Gastrocnemius medialis (tissue), 4 donors: ENCODE results near the gene GUK1. TPM values are rescaled to one million over a fixed set of nuclear protein-coding genes. Genes with fewer than 3 reads are reported as not detected.

Source experiments
- ATAC-seq, 2 donors: fragments of 150-250 bp; one replicate each; pipeline ENCODE4 v1.9.1; 2016
- DNase-seq, 2 donors: peaks; one replicate each; pipeline ENCODE4 v3.0.0-alpha.2; 2019
- H3K27ac ChIP-seq, 4 donors: fragments of 200-600 bp; sonication (generic); 1 replicate in 1 of 4; 2 replicates in 3 of 4; pipeline ENCODE4 v1.5.1; 2016 to 2018; ENCODE audit warnings: mild to moderate bottlenecking in 2 of 4, moderate library complexity in 1 of 4
- H3K27me3 ChIP-seq, 3 donors: fragments of 200-600 bp; sonication (generic) in 2 of 3; 1 replicate in 1 of 3; 2 replicates in 2 of 3; pipeline versions ENCODE4 v1.5.1 to v1.6.0; 2016 to 2019; ENCODE audit warnings: mild to moderate bottlenecking in 1 of 3, moderate library complexity in 1 of 3
- H3K36me3 ChIP-seq, 2 donors: fragments of 200-600 bp; sonication (generic) in 1 of 2; one replicate each; pipeline ENCODE4 v1.5.1; 2017 to 2018
- H3K4me1 ChIP-seq, 2 donors: fragments of 200-600 bp; sonication (generic) in 1 of 2; one replicate each; pipeline ENCODE4 v1.5.1; 2016 to 2017; ENCODE audit warnings: mild to moderate bottlenecking in 2 of 2
- H3K4me3 ChIP-seq, 4 donors: fragments of 200-600 bp; sonication (generic) in 3 of 4; 1 replicate in 1 of 4; 2 replicates in 3 of 4; pipeline ENCODE4 v1.5.1; 2016 to 2019; ENCODE audit warnings: mild to moderate bottlenecking in 2 of 4
- H3K9me3 ChIP-seq, 3 donors: fragments of 200-600 bp; sonication (generic) in 2 of 3; 1 replicate in 1 of 3; 2 replicates in 2 of 3; pipeline ENCODE4 v1.5.1; 2016 to 2019
- CTCF ChIP-seq, 5 experiments: fragments of 450-650 bp in 3 of 5; fragments of 200-600 bp in 2 of 5; sonication (generic) in 2 of 5; IDR thresholded peaks in 4 of 5; conservative IDR thresholded peaks in 1 of 5; 1 replicate in 4 of 5; 2 replicates in 1 of 5; pipeline ENCODE4 v1.5.1; 2016 to 2019; ENCODE audit warnings: antibody characterized with exemption in 5 of 5, mild to moderate bottlenecking in 3 of 5, moderate library complexity in 3 of 5
- POLR2A ChIP-seq, 2 donors: fragments of 450-650 bp; IDR thresholded peaks; one replicate each; pipeline ENCODE4 v1.6.1; 2017; ENCODE audit warnings: antibody characterized with exemption in 2 of 2, mild to moderate bottlenecking in 2 of 2, moderate library complexity in 2 of 2
- in situ Hi-C, 4 donors: fragments of 200-750 bp; cut with MboI; loops; one replicate each; pipeline versions ENCODE4 v1.15.0 to v1.8.0; 2017; ENCODE audit warnings: low sequenced_read_pairs in 4 of 4
- intact Hi-C: fragments of 100-400 bp; cut with DNase I; formaldehyde crosslinking; loops from one replicate; pipeline ENCODE4 v1.15.1; 2023; ENCODE audit warnings: low total_unique reads
- total RNA-seq, 4 donors: library from RNA; depleted of rRNA; stranded (reverse); fragments of >200 nt; gene quantifications; one replicate each; pipeline versions ENCODE4 v1.1.0 to v1.2.3, GENCODE V29; 2016

Gene GUK1
- total RNA-seq, 4 donors from 2014 or later: 161 to 230 (median 183) TPM

- intact Hi-C loops: no loop called here
- Histone ChIP-seq H3K4me1 (peaks cover 5% of the 10 kb centered on the region in 2 donors), H3K36me3 (no peaks in the 10 kb centered on the region), H3K27ac (no peak overlapping the region), H3K27me3 (no peaks in the 10 kb centered on the region), H3K9me3 (no peaks in the 10 kb centered on the region), H3K4me3 (no peak overlapping the region)
- TF ChIP-seq CTCF (IDR thresholded peaks at IDR 0.05 in 4 of 5, conservative IDR thresholded peaks at IDR 0.05 in 1 of 5): no peak
- no peak for TF ChIP-seq POLR2A (IDR thresholded peaks at IDR 0.05)
- no peak for DNase-seq
- no peak for ATAC-seq
- in situ Hi-C loops: no loop called here
Measured at GRCh38 chr1:228114827-228115226, 25.3 kb upstream of the GUK1 start.

DNA sequence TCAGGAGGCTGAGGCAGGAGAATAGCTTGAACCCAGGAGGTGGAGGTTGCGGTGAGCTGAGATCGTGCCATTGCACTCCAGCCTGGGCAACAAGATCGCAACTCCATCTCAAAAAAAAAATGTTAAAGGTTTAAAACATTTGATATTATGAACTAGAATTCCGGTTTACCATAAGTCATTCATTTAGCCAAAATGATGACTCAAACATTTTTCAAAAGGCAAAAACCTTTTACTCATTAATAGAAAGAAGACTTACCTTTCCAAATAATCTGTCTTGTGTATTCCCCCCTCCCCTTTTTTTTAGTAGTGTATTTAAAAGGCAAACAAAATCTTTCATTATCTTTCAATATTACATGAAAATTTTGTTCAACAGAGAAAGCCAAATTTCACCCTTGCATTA is 22.7 kb upstream of the GUK1 start:
- no peak overlapping the region for H3K27ac ChIP-seq
- ATAC-seq (no peak), DNase-seq (no peak)
- H3K9me3 ChIP-seq: no peaks in the 10 kb centered on the region
- in situ Hi-C loops (no loop called here), intact Hi-C loops (no loop called here)
- no peak overlapping the region for H3K4me3 ChIP-seq
- H3K27me3 ChIP-seq: no peaks in the 10 kb centered on the region
- no peaks in the 10 kb centered on the region for H3K36me3 ChIP-seq
- TF ChIP-seq CTCF (IDR thresholded peaks at IDR 0.05 in 4 of 5, conservative IDR thresholded peaks at IDR 0.05 in 1 of 5): no peak
- no peak for TF ChIP-seq POLR2A (IDR thresholded peaks at IDR 0.05)
- H3K4me1 ChIP-seq: no peaks in the 10 kb centered on the region

DNA sequence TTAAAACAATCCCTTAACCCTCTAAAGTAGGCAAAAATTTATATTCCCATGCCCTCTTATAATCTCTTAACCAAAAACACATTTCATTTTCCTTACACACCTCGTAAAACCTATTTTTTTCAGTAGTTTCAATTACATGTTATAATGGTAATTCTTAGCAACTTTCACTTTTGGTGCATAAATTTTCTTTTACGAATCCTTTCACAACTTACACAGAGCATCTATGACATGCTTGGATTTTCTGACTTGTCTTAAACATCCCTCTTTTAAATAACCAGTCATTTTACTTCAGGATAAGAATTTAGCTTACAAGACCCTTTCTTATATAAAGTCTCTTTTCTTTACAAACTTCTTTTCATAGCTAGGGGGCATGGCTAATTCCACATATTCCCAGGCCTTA is 22.0 kb upstream of the GUK1 start:
- no peak overlapping the region for H3K4me3 ChIP-seq
- no peak for TF ChIP-seq POLR2A (IDR thresholded peaks at IDR 0.05)
- no peak for TF ChIP-seq CTCF (IDR thresholded peaks at IDR 0.05 in 4 of 5, conservative IDR thresholded peaks at IDR 0.05 in 1 of 5)
- H3K27me3 ChIP-seq: no peaks in the 10 kb centered on the region
- no peak for DNase-seq
- no peaks in the 10 kb centered on the region for H3K36me3 ChIP-seq
- in situ Hi-C loops: no loop called here
- no peaks in the 10 kb centered on the region for H3K9me3 ChIP-seq
- no peaks in the 10 kb centered on the region for H3K4me1 ChIP-seq
- ATAC-seq: no peak
- intact Hi-C loops: no loop called here
- no peak overlapping the region for H3K27ac ChIP-seq

- H3K9me3 ChIP-seq: no peaks in the 10 kb centered on the region
- ATAC-seq (no peak), DNase-seq (no peak)
- no peaks in the 10 kb centered on the region for H3K27me3 ChIP-seq
- no peak overlapping the region for H3K4me3 ChIP-seq
- no peaks in the 10 kb centered on the region for H3K36me3 ChIP-seq
- H3K4me1 ChIP-seq: no peaks in the 10 kb centered on the region
- TF ChIP-seq CTCF (IDR thresholded peaks at IDR 0.05 in 4 of 5, conservative IDR thresholded peaks at IDR 0.05 in 1 of 5) (no peak), POLR2A (IDR thresholded peaks at IDR 0.05) (no peak)
- in situ Hi-C loops: no loop called here
- H3K27ac ChIP-seq: no peak overlapping the region
- intact Hi-C loops: no loop called here
Measured at GRCh38 chr1:228120351-228120750, 19.7 kb upstream of the GUK1 start.

DNA sequence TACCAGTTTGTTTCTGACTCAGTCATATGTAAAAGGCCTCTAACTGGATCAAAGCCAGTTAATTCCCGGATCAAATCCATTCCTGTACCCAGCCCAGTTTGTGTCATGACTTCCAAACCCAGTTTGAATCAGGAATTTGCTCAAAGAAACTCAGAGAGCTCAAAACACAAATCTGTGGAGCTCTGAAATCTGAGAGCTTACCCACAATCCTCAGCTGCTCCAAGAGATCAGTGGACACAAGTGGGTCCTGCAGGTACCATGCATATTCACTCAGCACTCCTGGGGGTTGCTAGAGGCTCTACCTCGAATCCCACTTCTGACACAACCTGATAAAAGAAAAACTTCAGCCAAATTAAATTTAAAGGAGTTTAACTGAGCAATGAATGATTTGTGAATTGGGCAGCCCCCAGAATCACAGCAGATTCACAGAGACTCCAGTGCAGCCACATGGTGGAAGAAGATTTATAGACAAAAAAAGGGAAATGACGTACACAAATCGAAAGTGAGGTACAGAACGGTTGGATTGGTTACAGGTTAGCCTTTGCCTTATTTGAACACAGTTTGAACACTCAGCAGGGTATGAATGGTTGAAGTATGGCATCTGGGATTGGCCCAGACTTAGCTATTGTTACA is 19.1 kb upstream of the GUK1 start:
- TF ChIP-seq CTCF (IDR thresholded peaks at IDR 0.05 in 4 of 5, conservative IDR thresholded peaks at IDR 0.05 in 1 of 5) (no peak), POLR2A (IDR thresholded peaks at IDR 0.05) (no peak)
- Histone ChIP-seq H3K36me3 (no peaks in the 10 kb centered on the region), H3K4me1 (no peaks in the 10 kb centered on the region), H3K9me3 (no peaks in the 10 kb centered on the region), H3K4me3 (no peak overlapping the region), H3K27ac (no peak overlapping the region), H3K27me3 (no peaks in the 10 kb centered on the region)
- ATAC-seq (no peak), DNase-seq (no peak)
- in situ Hi-C loops: no loop called here
- intact Hi-C loops: no loop called here
